Stomach (tissue), 9 donors: ENCODE results near the gene MAGEA4. TPM values are rescaled to one million over a fixed set of nuclear protein-coding genes. Genes with fewer than 3 reads are reported as not detected.

Experiments
- DNase-seq, 2 donors: peaks; one replicate each; pipeline versions ENCODE4 v3.0.0 to v3.0.0-alpha.2; 2013 to 2019
- H3K27ac ChIP-seq, 5 donors: fragments of 200-600 bp in 4 of 5; sonication (generic) in 4 of 5; one replicate each; pipeline ENCODE4 v1.5.1; 2013 to 2019; ENCODE audit warnings: mild to moderate bottlenecking in 1 of 5, moderate library complexity in 1 of 5
- H3K27me3 ChIP-seq, 3 donors: fragments of 200-600 bp; sonication (generic); one replicate each; pipeline ENCODE4 v1.5.1; 2017 to 2019; ENCODE audit warnings: mixed run types in 1 of 3
- H3K36me3 ChIP-seq, 4 donors: fragments of 200-600 bp; sonication (generic); 1 replicate in 3 of 4; 2 replicates in 1 of 4; pipeline ENCODE4 v1.5.1; 2016 to 2019
- H3K4me1 ChIP-seq, 4 donors: fragments of 200-600 bp; sonication (generic); one replicate each; pipeline ENCODE4 v1.5.1; 2016 to 2019
- H3K4me3 ChIP-seq, 4 donors: fragments of 200-600 bp; sonication (generic) in 3 of 4; one replicate each; pipeline ENCODE4 v1.5.1; 2016 to 2019; ENCODE audit warnings: mild to moderate bottlenecking in 1 of 4
- H3K9me3 ChIP-seq, 4 donors: fragments of 200-600 bp; sonication (generic); one replicate each; pipeline ENCODE4 v1.5.1; 2016 to 2019
- EP300 ChIP-seq: sonication (generic); formaldehyde crosslinking; IDR thresholded peaks from one replicate; pipeline ENCODE4 v1.6.1; 2017; ENCODE audit warnings: antibody characterized with exemption
- POLR2A ChIP-seq, 4 donors: fragments of 450-650 bp; IDR thresholded peaks; one replicate each; pipeline ENCODE4 v1.6.1; 2016; ENCODE audit warnings: antibody characterized with exemption in 4 of 4, control low read depth in 2 of 4, mild to moderate bottlenecking in 1 of 4, moderate library complexity in 1 of 4
- POLR2AphosphoS5 ChIP-seq, 3 donors: sonication (generic); formaldehyde crosslinking; IDR thresholded peaks; one replicate each; pipeline ENCODE4 v1.6.1; 2016; ENCODE audit warnings: antibody characterized with exemption in 3 of 3
- WGBS, 5 donors: extraction: QIAGEN DNeasy Blood & Tissue Kit in 3 of 5; methylation state at CpG; one replicate each; pipeline versions ENCODE4 v1.1.5 to v1.1.7; 2013 to 2018; 5-methylcytosine and 5-hydroxymethylcytosine counted together
- intact Hi-C: fragments of 100-400 bp; cut with DNase I; formaldehyde crosslinking; loops from one replicate; pipeline ENCODE4 v1.15.1; 2023; ENCODE audit warnings: low total_unique reads
- polyA plus RNA-seq, 3 donors: library from polyadenylated mRNA; stranded (reverse); fragments of 200-250 nt; gene quantifications; one replicate each; pipeline ENCODE4 v1.2.3, GENCODE V29; 2013
- total RNA-seq, 5 donors: library from RNA; depleted of rRNA; stranded (reverse); fragments of >200 nt; gene quantifications; one replicate each; pipeline versions ENCODE4 v1.1.0 to v1.2.3, GENCODE V29; 2014 to 2016
- TF ChIP-seq, protein P1 (sequence below), 7 experiments: fragments of 450-650 bp in 4 of 7; fragments of 200-600 bp in 3 of 7; sonication (generic) in 3 of 7; IDR thresholded peaks; one replicate each; pipeline ENCODE4 v1.5.1; 2016 to 2019; ENCODE audit warnings: antibody characterized with exemption in 7 of 7, control low read depth in 2 of 7, mild to moderate bottlenecking in 1 of 7
- donor health status: healthy with polysubstance abuse.
- donor health status: Bipolar disorder and iron deficiency.
- donor health status: healthy.

MAGEA4 gene
- total and polyA plus RNA-seq, 8 donors, result not detected

DNA sequence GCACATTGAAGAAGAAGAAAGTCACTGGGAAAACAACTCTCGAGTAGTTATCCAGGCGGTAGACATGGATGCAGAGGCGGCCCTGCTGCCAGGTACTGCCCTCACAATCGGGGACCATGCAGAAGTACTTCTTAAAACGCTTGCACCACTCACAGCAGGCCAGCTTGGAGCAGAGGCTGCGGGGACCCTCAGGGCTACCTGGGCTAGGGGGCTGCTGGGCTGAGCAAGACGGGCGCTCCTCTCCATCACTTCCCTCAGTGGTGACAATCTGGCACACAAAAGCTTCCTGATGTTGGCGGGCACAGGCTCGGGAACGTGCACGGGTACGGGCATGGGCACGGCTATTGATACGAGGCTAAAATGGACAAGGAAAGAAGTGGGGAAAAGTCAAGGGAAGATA lies 42.0 kb downstream of the MAGEA4 start:
- no peaks in the 10 kb centered on the region for H3K9me3 ChIP-seq
- intact Hi-C loops, result no loop called here
- no peak overlapping the region for H3K27ac ChIP-seq
- no peak overlapping the region for H3K4me3 ChIP-seq
- DNase-seq, result no peak
- 85 to 100% (median 94%) methylated on average over 7 to 15 of the region's 15 CpGs for WGBS, 5 donors
- TF ChIP-seq POLR2A (IDR thresholded peaks at IDR 0.05), result no peak
- no peak for TF ChIP-seq EP300
- no peak for TF ChIP-seq POLR2AphosphoS5 (IDR thresholded peaks at IDR 0.05)
- TF ChIP-seq, protein P1, sequence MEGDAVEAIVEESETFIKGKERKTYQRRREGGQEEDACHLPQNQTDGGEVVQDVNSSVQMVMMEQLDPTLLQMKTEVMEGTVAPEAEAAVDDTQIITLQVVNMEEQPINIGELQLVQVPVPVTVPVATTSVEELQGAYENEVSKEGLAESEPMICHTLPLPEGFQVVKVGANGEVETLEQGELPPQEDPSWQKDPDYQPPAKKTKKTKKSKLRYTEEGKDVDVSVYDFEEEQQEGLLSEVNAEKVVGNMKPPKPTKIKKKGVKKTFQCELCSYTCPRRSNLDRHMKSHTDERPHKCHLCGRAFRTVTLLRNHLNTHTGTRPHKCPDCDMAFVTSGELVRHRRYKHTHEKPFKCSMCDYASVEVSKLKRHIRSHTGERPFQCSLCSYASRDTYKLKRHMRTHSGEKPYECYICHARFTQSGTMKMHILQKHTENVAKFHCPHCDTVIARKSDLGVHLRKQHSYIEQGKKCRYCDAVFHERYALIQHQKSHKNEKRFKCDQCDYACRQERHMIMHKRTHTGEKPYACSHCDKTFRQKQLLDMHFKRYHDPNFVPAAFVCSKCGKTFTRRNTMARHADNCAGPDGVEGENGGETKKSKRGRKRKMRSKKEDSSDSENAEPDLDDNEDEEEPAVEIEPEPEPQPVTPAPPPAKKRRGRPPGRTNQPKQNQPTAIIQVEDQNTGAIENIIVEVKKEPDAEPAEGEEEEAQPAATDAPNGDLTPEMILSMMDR (IDR thresholded peaks at IDR 0.05), result no peak
- H3K36me3 ChIP-seq, result peaks cover 0 to 35% (median 3%) of the 10 kb centered on the region in 4 donors
- no peaks in the 10 kb centered on the region for H3K27me3 ChIP-seq
- no peaks in the 10 kb centered on the region for H3K4me1 ChIP-seq

DNA sequence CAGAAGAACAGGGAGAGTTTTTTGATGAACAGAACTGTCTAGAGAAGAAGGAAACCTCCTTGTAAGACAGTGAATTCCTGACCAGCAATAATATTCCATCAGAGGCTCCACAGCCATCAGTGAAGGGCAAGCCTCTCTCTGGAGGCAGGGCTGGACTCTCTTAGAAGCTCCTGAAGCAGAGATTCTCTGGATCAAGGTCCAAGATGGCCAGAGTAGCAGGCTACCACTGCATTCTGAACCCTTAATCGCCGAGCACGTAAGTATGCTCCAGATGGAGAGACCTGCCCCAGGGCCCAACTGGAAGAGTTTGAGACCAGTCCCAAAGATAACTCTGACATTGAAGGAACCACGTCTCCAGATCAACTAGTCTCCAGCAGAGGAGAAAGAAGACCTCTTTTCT lies 45.4 kb downstream of the MAGEA4 start:
- whole genome bisulfite sequencing, 5 donors, result 80 to 93% (median 88%) methylated on average over 4 of the region's 4 CpGs
- no peak for DNase-seq
- peaks cover 0 to 35% (median 3%) of the 10 kb centered on the region in 4 donors for H3K36me3 ChIP-seq
- no peaks in the 10 kb centered on the region for H3K9me3 ChIP-seq
- intact Hi-C loops, result no loop called here
- H3K4me3 ChIP-seq, result no peak overlapping the region
- no peak for TF ChIP-seq POLR2A (IDR thresholded peaks at IDR 0.05)
- no peak for TF ChIP-seq EP300
- no peak for TF ChIP-seq POLR2AphosphoS5 (IDR thresholded peaks at IDR 0.05)
- TF ChIP-seq, protein P1 (IDR thresholded peaks at IDR 0.05), result no peak
- no peak overlapping the region for H3K27ac ChIP-seq
- H3K27me3 ChIP-seq, result no peaks in the 10 kb centered on the region
- no peaks in the 10 kb centered on the region for H3K4me1 ChIP-seq

DNA sequence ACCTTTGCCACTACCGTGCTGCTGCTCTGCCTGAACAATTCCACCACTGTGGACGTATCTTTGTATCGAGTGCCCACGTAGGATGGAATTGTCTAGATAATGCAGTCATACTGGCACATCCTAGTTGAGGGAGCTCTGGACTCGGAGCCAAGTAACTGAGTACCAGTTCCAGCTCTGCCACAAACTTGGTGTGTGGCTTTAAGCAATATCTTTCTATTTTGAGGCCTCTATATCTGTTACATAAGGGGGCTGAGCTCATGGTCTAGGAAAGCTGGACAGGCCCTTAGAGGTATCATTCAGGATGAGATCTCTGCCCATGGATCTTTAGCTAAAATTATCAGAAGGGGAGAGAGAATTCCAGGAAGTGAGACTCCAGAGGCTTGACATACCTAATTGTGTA lies 49.3 kb downstream of the MAGEA4 start:
- Histone ChIP-seq H3K27ac (no peak overlapping the region), H3K36me3 (peaks cover 0 to 10% (median 3%) of the 10 kb centered on the region in 4 donors), H3K9me3 (no peaks in the 10 kb centered on the region), H3K4me3 (no peak overlapping the region), H3K4me1 (no peaks in the 10 kb centered on the region), H3K27me3 (no peaks in the 10 kb centered on the region)
- TF ChIP-seq, protein P1 (IDR thresholded peaks at IDR 0.05), result no peak
- no peak for TF ChIP-seq POLR2AphosphoS5 (IDR thresholded peaks at IDR 0.05)
- TF ChIP-seq EP300, result no peak
- TF ChIP-seq POLR2A (IDR thresholded peaks at IDR 0.05), result no peak
- no peak for DNase-seq
- WGBS, 5 donors, result 70 to 89% (median 82%) methylated on average over 4 to 5 of the region's 5 CpGs
- intact Hi-C loops, result no loop called here

DNA sequence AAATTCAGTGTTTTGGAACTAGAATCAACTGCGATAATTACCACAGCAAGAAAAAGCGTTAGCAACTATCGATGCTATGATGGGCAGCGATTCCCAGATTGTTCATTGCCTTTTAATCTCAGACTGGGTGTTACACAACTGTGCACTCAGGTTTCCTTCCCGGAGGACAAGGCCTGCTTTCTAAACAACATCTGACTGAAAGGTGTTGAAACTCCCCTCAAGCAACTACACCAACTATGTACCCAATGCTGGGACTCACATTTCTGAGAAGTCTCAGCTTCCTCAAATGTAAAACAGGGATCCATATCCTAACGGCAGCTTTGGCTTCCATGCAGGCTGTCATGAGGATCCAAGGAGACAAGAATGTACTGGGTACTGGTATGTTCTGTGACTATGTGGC lies 53.5 kb downstream of the MAGEA4 start:
- Histone ChIP-seq H3K36me3 (peaks cover 0 to 6% (median 0%) of the 10 kb centered on the region in 4 donors), H3K4me1 (no peaks in the 10 kb centered on the region), H3K27me3 (no peaks in the 10 kb centered on the region), H3K27ac (no peak overlapping the region), H3K4me3 (no peak overlapping the region), H3K9me3 (peaks cover 0 to 6% (median 0%) of the 10 kb centered on the region in 4 donors)
- intact Hi-C loops, result no loop called here
- TF ChIP-seq, protein P1 (IDR thresholded peaks at IDR 0.05), result no peak
- TF ChIP-seq POLR2A (IDR thresholded peaks at IDR 0.05) (no peak), EP300 (no peak), POLR2AphosphoS5 (IDR thresholded peaks at IDR 0.05) (no peak)
- 83 to 92% (median 90%) methylated on average over 6 of the region's 6 CpGs for WGBS, 5 donors
- DNase-seq, result no peak
